ENCODE data around the gene ARHGEF40.

DNA sequence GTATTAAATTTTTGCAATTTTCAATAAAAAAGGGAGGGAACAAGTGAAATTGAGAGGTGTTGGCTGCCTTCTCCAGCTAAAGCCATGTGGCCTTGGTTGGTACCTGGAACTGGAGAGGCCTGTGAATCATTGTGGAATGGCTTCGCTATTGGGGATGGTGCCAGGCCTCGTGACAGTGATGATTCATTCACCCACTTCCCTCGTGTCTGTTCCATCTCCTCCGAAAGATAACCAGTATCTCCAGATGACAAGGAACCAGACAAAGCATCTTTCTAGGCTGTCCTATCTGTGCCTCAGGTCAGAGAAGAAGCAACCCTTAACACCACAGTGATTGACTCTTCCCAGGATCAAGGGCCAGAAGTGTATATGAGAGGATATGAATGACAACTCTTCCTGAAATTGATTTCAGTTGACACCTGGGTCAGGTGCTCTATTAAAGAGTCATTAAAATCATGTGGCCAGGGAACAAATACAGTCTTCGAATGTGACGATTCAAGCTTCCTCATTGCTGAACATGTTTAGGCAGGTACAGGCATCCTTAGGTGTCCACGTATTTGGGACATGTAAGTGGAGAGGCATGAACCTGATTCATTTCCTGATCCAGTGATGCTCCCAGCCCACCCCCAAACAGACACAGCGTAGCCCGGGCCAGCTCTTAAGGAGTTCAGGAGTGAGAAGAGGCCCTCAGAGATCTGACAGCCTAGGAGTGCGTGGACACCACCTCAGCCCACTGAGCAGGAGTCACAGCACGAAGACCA lies 28.2 kb upstream of the ARHGEF40 start, which contains the start of gene RNASE7:
- TF ChIP-seq, protein P1, sequence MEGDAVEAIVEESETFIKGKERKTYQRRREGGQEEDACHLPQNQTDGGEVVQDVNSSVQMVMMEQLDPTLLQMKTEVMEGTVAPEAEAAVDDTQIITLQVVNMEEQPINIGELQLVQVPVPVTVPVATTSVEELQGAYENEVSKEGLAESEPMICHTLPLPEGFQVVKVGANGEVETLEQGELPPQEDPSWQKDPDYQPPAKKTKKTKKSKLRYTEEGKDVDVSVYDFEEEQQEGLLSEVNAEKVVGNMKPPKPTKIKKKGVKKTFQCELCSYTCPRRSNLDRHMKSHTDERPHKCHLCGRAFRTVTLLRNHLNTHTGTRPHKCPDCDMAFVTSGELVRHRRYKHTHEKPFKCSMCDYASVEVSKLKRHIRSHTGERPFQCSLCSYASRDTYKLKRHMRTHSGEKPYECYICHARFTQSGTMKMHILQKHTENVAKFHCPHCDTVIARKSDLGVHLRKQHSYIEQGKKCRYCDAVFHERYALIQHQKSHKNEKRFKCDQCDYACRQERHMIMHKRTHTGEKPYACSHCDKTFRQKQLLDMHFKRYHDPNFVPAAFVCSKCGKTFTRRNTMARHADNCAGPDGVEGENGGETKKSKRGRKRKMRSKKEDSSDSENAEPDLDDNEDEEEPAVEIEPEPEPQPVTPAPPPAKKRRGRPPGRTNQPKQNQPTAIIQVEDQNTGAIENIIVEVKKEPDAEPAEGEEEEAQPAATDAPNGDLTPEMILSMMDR (IDR thresholded peaks at IDR 0.05) = no peak
- TF ChIP-seq EZH2 (IDR thresholded peaks at IDR 0.05; ENCODE audit: borderline replicate concordance, insufficient read depth, low read depth, low read length, poor library complexity, severe bottlenecking) = no peak

Measured in B cell (primary cell).